Activated CD4-positive, alpha-beta memory T cell treated with anti-CD3 and anti-CD28 coated beads, Interleukin-2, amount 10 ng/mL, durations not matched to agents 7 days and 5 days (primary cell): ENCODE results near the gene ATXN7L1. TPM values are rescaled to one million over a fixed set of nuclear protein-coding genes. Genes with fewer than 3 reads are reported as not detected.

Experiments used
- CTCF ChIA-PET: fragments of 350-600 bp; sonication (Branson Sonifier 250); formaldehyde crosslinking; loops from one replicate; lab custom pipeline; 2021; ENCODE audit warnings: antibody characterized with exemption, inconsistent platforms; lab: Charles Lee
- POLR2A ChIA-PET: fragments of 350-600 bp; sonication (Branson Sonifier 250); formaldehyde crosslinking; loops from one replicate; lab custom pipeline; 2021; ENCODE audit warnings: antibody characterized with exemption; lab: Charles Lee
- DNase-seq: peaks from one replicate; pipeline ENCODE4 v3.0.0-alpha.2; 2020
- H3K27ac Mint-ChIP-seq: one replicate; pipeline ENCODE4 v1.8.0; 2021; ENCODE audit warnings: mild to moderate bottlenecking, mixed read lengths
- H3K27me3 Mint-ChIP-seq: one replicate; pipeline ENCODE4 v1.8.0; 2021; ENCODE audit warnings: mixed read lengths
- H3K36me3 Mint-ChIP-seq: one replicate; pipeline ENCODE4 v1.8.0; 2021; ENCODE audit warnings: low read depth, mixed read lengths
- H3K4me1 Mint-ChIP-seq: one replicate; pipeline ENCODE4 v1.8.0; 2021; ENCODE audit warnings: mixed read lengths
- H3K4me3 Mint-ChIP-seq: one replicate; pipeline ENCODE4 v1.8.0; 2021; ENCODE audit warnings: mild to moderate bottlenecking, mixed read lengths
- H3K9me3 Mint-ChIP-seq: one replicate; pipeline ENCODE4 v1.8.0; 2021; ENCODE audit warnings: mixed read lengths
- total RNA-seq, 2 experiments: library from RNA; stranded (reverse); gene quantifications; one replicate each; pipeline ENCODE4 v1.2.3, GENCODE V29; 2021

ATXN7L1 gene
- total RNA-seq, 2 experiments from 2014 or later: 27.1 to 28.1 TPM

- CTCF ChIA-PET: interaction anchor here (1.3 to 1.7 kb wide), 4 partner anchors 8 to 257 kb away, joined by 3 to 7 read pairs (median 4); no protein-coding TSS in a partner anchor
- Mint-ChIP-seq H3K27ac (no peak overlapping the region), H3K4me1 (no peaks in the 10 kb centered on the region), H3K4me3 (no peak overlapping the region), H3K36me3 (no peaks in the 10 kb centered on the region), H3K27me3 (peaks cover 5% of the 10 kb centered on the region), H3K9me3 (no peaks in the 10 kb centered on the region)
- POLR2A ChIA-PET: interaction anchor here (1.1 kb wide), 1 partner anchor 10 kb away, joined by 7 read pairs; no protein-coding TSS in a partner anchor
- DNase-seq: no peak
These were observed 123.6 kb downstream of the ATXN7L1 start for GRCh38 chr7:105752671-105753275.

GRCh38 chr7:105751054-105751453, 125.3 kb downstream of the ATXN7L1 start:
- Mint-ChIP-seq H3K9me3 (no peaks in the 10 kb centered on the region), H3K27ac (no peak overlapping the region), H3K4me3 (no peak overlapping the region), H3K36me3 (no peaks in the 10 kb centered on the region), H3K4me1 (no peaks in the 10 kb centered on the region), H3K27me3 (peaks cover 5% of the 10 kb centered on the region)
- ChIA-PET POLR2A (no interaction called here), CTCF (interaction anchor here (1.3 to 1.7 kb wide), 2 partner anchors 9 to 94 kb away, joined by 6 to 7 read pairs; no protein-coding TSS in a partner anchor)
- DNase-seq: no peak

GRCh38 chr7:105748701-105749100, 127.7 kb downstream of the ATXN7L1 start:
- CTCF ChIA-PET: interaction anchor here (1.4 kb wide), 1 partner anchor 12 kb away, joined by 3 read pairs; no protein-coding TSS in a partner anchor
- H3K9me3 Mint-ChIP-seq: no peaks in the 10 kb centered on the region
- no peak for DNase-seq
- H3K4me1 Mint-ChIP-seq: peaks cover 7% of the 10 kb centered on the region
- peaks cover 3% of the 10 kb centered on the region for H3K27me3 Mint-ChIP-seq
- H3K4me3 Mint-ChIP-seq: no peak overlapping the region
- POLR2A ChIA-PET: interaction anchor here (1.1 kb wide), 1 partner anchor 14 kb away, joined by 3 read pairs; no protein-coding TSS in a partner anchor
- no peaks in the 10 kb centered on the region for H3K36me3 Mint-ChIP-seq
- no peak overlapping the region for H3K27ac Mint-ChIP-seq

- peaks cover 3% of the 10 kb centered on the region for H3K27me3 Mint-ChIP-seq
- H3K4me3 Mint-ChIP-seq: no peak overlapping the region
- no peaks in the 10 kb centered on the region for H3K36me3 Mint-ChIP-seq
- ChIA-PET CTCF (no interaction called here), POLR2A (no interaction called here)
- no peak overlapping the region for H3K27ac Mint-ChIP-seq
- H3K4me1 Mint-ChIP-seq: peaks cover 29% of the 10 kb centered on the region
- DNase-seq: no peak
- H3K9me3 Mint-ChIP-seq: no peaks in the 10 kb centered on the region
These were observed 130.6 kb downstream of the ATXN7L1 start for GRCh38 chr7:105745681-105746330.

GRCh38 chr7:105744258-105744657, 132.1 kb downstream of the ATXN7L1 start:
- Mint-ChIP-seq H3K4me3 (no peak overlapping the region), H3K36me3 (no peaks in the 10 kb centered on the region), H3K9me3 (no peaks in the 10 kb centered on the region), H3K4me1 (peaks cover 31% of the 10 kb centered on the region), H3K27ac (no peak overlapping the region), H3K27me3 (peaks cover 3% of the 10 kb centered on the region)
- CTCF ChIA-PET: interaction anchor here (0.7 to 4.3 kb wide), 4 partner anchors 8 to 298 kb away, joined by 3 to 20 read pairs (median 4); no protein-coding TSS in a partner anchor
- POLR2A ChIA-PET: interaction anchor here (0.7 to 2.8 kb wide), 5 partner anchors 9 to 106 kb away, joined by 3 to 15 read pairs (median 7); no protein-coding TSS in a partner anchor
- DNase-seq: no peak

GRCh38 chr7:105743351-105744090, 132.9 kb downstream of the ATXN7L1 start:
- ChIA-PET CTCF (interaction anchor here (1.0 to 4.3 kb wide), 6 partner anchors 9 to 299 kb away, joined by 3 to 20 read pairs (median 6); no protein-coding TSS in a partner anchor), POLR2A (interaction anchor here (0.7 to 2.8 kb wide), 8 partner anchors 9 to 282 kb away, joined by 3 to 15 read pairs (median 6); no protein-coding TSS in a partner anchor)
- Mint-ChIP-seq H3K4me1 (peaks cover 34% of the 10 kb centered on the region), H3K27me3 (no peaks in the 10 kb centered on the region), H3K27ac (no peak overlapping the region), H3K36me3 (no peaks in the 10 kb centered on the region), H3K4me3 (no peak overlapping the region), H3K9me3 (no peaks in the 10 kb centered on the region)
- peak; percentile 33 for DNase-seq

- Mint-ChIP-seq H3K4me1 (peaks cover 34% of the 10 kb centered on the region), H3K27me3 (no peaks in the 10 kb centered on the region), H3K4me3 (no peak overlapping the region), H3K27ac (no peak overlapping the region), H3K9me3 (no peaks in the 10 kb centered on the region), H3K36me3 (no peaks in the 10 kb centered on the region)
- no peak for DNase-seq
- POLR2A ChIA-PET: interaction anchor here (0.9 to 2.8 kb wide), 8 partner anchors 8 to 283 kb away, joined by 3 to 15 read pairs (median 6); no protein-coding TSS in a partner anchor
- CTCF ChIA-PET: interaction anchor here (0.6 to 4.3 kb wide), 9 partner anchors 9 to 299 kb away, joined by 3 to 20 read pairs (median 4); no protein-coding TSS in a partner anchor
These were observed 133.6 kb downstream of the ATXN7L1 start for GRCh38 chr7:105742787-105743186.

- POLR2A ChIA-PET: interaction anchor here (0.6 to 2.8 kb wide), 5 partner anchors 11 to 135 kb away, joined by 3 to 15 read pairs (median 5); no protein-coding TSS in a partner anchor
- Mint-ChIP-seq H3K27ac (no peak overlapping the region), H3K36me3 (no peaks in the 10 kb centered on the region), H3K4me1 (peaks cover 34% of the 10 kb centered on the region), H3K4me3 (no peak overlapping the region), H3K27me3 (no peaks in the 10 kb centered on the region), H3K9me3 (no peaks in the 10 kb centered on the region)
- DNase-seq: no peak
- CTCF ChIA-PET: interaction anchor here (0.6 to 4.3 kb wide), 6 partner anchors 18 to 183 kb away, joined by 3 to 20 read pairs (median 4); no protein-coding TSS in a partner anchor
These were observed 134.4 kb downstream of the ATXN7L1 start for GRCh38 chr7:105741982-105742381.

GRCh38 chr7:105738133-105738532, 138.3 kb downstream of the ATXN7L1 start:
- no peak overlapping the region for H3K4me3 Mint-ChIP-seq
- ChIA-PET CTCF (interaction anchor here (1.1 to 1.5 kb wide), 4 partner anchors 12 to 305 kb away, joined by 3 to 5 read pairs (median 4); partner anchors contain the start of gene RINT1), POLR2A (no interaction called here)
- DNase-seq: no peak
- no peak overlapping the region for H3K27ac Mint-ChIP-seq
- H3K27me3 Mint-ChIP-seq: no peaks in the 10 kb centered on the region
- H3K4me1 Mint-ChIP-seq: peaks cover 22% of the 10 kb centered on the region
- H3K9me3 Mint-ChIP-seq: no peaks in the 10 kb centered on the region
- no peaks in the 10 kb centered on the region for H3K36me3 Mint-ChIP-seq

GRCh38 chr7:105734233-105734632, 142.2 kb downstream of the ATXN7L1 start:
- no peak overlapping the region for H3K27ac Mint-ChIP-seq
- H3K27me3 Mint-ChIP-seq: no peaks in the 10 kb centered on the region
- ChIA-PET POLR2A (interaction anchor here (1.6 to 1.9 kb wide), 2 partner anchors 9 to 14 kb away, joined by 3 to 7 read pairs; no protein-coding TSS in a partner anchor), CTCF (interaction anchor here (0.7 kb wide), 1 partner anchor 140 kb away, joined by 4 read pairs; no protein-coding TSS in a partner anchor)
- no peaks in the 10 kb centered on the region for H3K36me3 Mint-ChIP-seq
- no peak overlapping the region for H3K4me3 Mint-ChIP-seq
- H3K9me3 Mint-ChIP-seq: no peaks in the 10 kb centered on the region
- DNase-seq: no peak
- H3K4me1 Mint-ChIP-seq: peaks cover 3% of the 10 kb centered on the region

GRCh38 chr7:105731042-105731441, 145.4 kb downstream of the ATXN7L1 start:
- Mint-ChIP-seq H3K36me3 (no peaks in the 10 kb centered on the region), H3K27me3 (no peaks in the 10 kb centered on the region), H3K4me1 (no peaks in the 10 kb centered on the region), H3K4me3 (no peak overlapping the region), H3K27ac (no peak overlapping the region), H3K9me3 (no peaks in the 10 kb centered on the region)
- ChIA-PET POLR2A (interaction anchor here (1.6 kb wide), 1 partner anchor 12 kb away, joined by 3 read pairs; no protein-coding TSS in a partner anchor), CTCF (no interaction called here)
- no peak for DNase-seq

- H3K36me3 Mint-ChIP-seq: no peaks in the 10 kb centered on the region
- H3K4me3 Mint-ChIP-seq: no peak overlapping the region
- no peak overlapping the region for H3K27ac Mint-ChIP-seq
- POLR2A ChIA-PET: no interaction called here
- DNase-seq: no peak
- no peaks in the 10 kb centered on the region for H3K4me1 Mint-ChIP-seq
- CTCF ChIA-PET: no interaction called here
- no peaks in the 10 kb centered on the region for H3K9me3 Mint-ChIP-seq
- no peaks in the 10 kb centered on the region for H3K27me3 Mint-ChIP-seq
These were observed 148.4 kb downstream of the ATXN7L1 start for GRCh38 chr7:105728028-105728427.
